Tibial nerve (tissue), 4 donors: ENCODE results near the gene SIRPD.

ENCODE experiments used
- EP300 ChIP-seq, 2 donors: sonication (generic); formaldehyde crosslinking; IDR thresholded peaks; one replicate each; pipeline ENCODE4 v1.6.1; 2017; ENCODE audit warnings: antibody characterized with exemption in 2 of 2, mild to moderate bottlenecking in 1 of 2
- POLR2A ChIP-seq, 2 donors: fragments of 450-650 bp; IDR thresholded peaks; one replicate each; pipeline ENCODE4 v1.6.1; 2017; ENCODE audit warnings: antibody characterized with exemption in 2 of 2, mild to moderate bottlenecking in 2 of 2, moderate library complexity in 2 of 2
- TF ChIP-seq, protein P1 (sequence below), 5 experiments: fragments of 200-600 bp in 3 of 5; fragments of 450-650 bp in 2 of 5; sonication (generic) in 3 of 5; IDR thresholded peaks; one replicate each; pipeline ENCODE4 v1.5.1; 2016 to 2019; ENCODE audit warnings: antibody characterized with exemption in 5 of 5, mild to moderate bottlenecking in 3 of 5, moderate library complexity in 2 of 5

DNA sequence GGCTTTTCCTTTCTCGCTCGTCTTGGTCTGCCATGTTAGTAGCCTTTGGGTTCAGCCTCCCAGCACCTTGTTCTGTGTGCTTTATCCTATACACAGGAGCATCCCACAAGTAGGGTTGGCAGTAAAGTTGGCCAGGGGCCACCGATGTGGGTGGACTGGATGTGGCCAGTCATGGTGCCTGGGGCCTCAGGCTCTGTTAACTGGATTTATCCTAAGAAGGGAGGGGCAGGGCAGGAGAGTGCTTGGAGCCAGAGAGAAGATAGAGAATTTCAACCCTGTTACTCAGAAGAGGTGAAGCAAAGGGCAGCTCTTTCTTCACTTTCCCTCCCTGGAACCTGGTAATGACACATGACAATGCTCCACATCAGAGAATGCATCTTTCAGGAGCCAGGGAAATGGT is 52.1 kb downstream of the SIRPD start:
- TF ChIP-seq POLR2A (IDR thresholded peaks at IDR 0.05), result no peak
- TF ChIP-seq, protein P1, sequence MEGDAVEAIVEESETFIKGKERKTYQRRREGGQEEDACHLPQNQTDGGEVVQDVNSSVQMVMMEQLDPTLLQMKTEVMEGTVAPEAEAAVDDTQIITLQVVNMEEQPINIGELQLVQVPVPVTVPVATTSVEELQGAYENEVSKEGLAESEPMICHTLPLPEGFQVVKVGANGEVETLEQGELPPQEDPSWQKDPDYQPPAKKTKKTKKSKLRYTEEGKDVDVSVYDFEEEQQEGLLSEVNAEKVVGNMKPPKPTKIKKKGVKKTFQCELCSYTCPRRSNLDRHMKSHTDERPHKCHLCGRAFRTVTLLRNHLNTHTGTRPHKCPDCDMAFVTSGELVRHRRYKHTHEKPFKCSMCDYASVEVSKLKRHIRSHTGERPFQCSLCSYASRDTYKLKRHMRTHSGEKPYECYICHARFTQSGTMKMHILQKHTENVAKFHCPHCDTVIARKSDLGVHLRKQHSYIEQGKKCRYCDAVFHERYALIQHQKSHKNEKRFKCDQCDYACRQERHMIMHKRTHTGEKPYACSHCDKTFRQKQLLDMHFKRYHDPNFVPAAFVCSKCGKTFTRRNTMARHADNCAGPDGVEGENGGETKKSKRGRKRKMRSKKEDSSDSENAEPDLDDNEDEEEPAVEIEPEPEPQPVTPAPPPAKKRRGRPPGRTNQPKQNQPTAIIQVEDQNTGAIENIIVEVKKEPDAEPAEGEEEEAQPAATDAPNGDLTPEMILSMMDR (IDR thresholded peaks at IDR 0.05), result no peak
- TF ChIP-seq EP300 (IDR thresholded peaks at IDR 0.05), result no peak
